Neuronal stem cell (in vitro differentiated cells): ENCODE data around the gene DRGX.

ENCODE experiments used
- DNase-seq: peaks from one replicate; pipeline ENCODE4 v3.0.0-alpha.2; 2013; ENCODE audit warnings: low spot score
- H2AFZ ChIP-seq: one replicate; pipeline ENCODE4 v1.6.1; 2013; ENCODE audit warnings: mild to moderate bottlenecking, low read length, inconsistent platforms
- H2AK5ac ChIP-seq: 2 replicates; pipeline ENCODE4 v1.6.1; 2013; ENCODE audit warnings: low read depth, mild to moderate bottlenecking, inconsistent platforms, low read length, moderate library complexity, mixed read lengths
- H2BK120ac ChIP-seq: 2 replicates; pipeline ENCODE4 v1.6.1; 2013; ENCODE audit warnings: low read depth, mild to moderate bottlenecking, inconsistent platforms, low read length, moderate library complexity, mixed read lengths
- H2BK12ac ChIP-seq: one replicate; pipeline ENCODE4 v1.6.1; 2013; ENCODE audit warnings: low read length, inconsistent platforms
- H2BK15ac ChIP-seq: 2 replicates; pipeline ENCODE4 v1.6.1; 2013; ENCODE audit warnings: mild to moderate bottlenecking, low read length, inconsistent platforms, mixed read lengths
- H2BK5ac ChIP-seq: one replicate; pipeline ENCODE4 v1.6.1; 2013; ENCODE audit warnings: inconsistent platforms, mild to moderate bottlenecking, low read length, moderate library complexity
- H3K14ac ChIP-seq: one replicate; pipeline ENCODE4 v1.6.1; 2013; ENCODE audit warnings: low read length, inconsistent platforms
- H3K18ac ChIP-seq: 2 replicates; pipeline ENCODE4 v1.6.1; 2013; ENCODE audit warnings: low read length, inconsistent platforms
- H3K23ac ChIP-seq: 2 replicates; pipeline ENCODE4 v1.6.1; 2013; ENCODE audit warnings: low read depth, mild to moderate bottlenecking, mixed read lengths, low read length, inconsistent platforms; ENCODE audit not compliant: poor library complexity
- H3K27ac ChIP-seq: replicated peaks from 3 replicates; pipeline ENCODE4 v1.5.1; 2013; ENCODE audit warnings: low read length, inconsistent platforms
- H3K27me3 ChIP-seq, 3 experiments: 2 replicates each; pipeline ENCODE4 v1.6.1; 2013; ENCODE audit warnings: low read length in 3 of 3, mild to moderate bottlenecking in 2 of 3, inconsistent platforms in 1 of 3, low read depth in 1 of 3, mixed read lengths in 1 of 3, moderate library complexity in 1 of 3; ENCODE audit not compliant: control insufficient read depth in 3 of 3, insufficient read depth in 3 of 3
- H3K36me3 ChIP-seq, 2 donors: replicated peaks in 1 of 2; 2 replicates each; pipeline ENCODE4 v1.6.1; 2013; ENCODE audit warnings: low read length in 2 of 2; ENCODE audit not compliant: control insufficient read depth in 2 of 2, insufficient read depth in 2 of 2
- H3K4ac ChIP-seq: 2 replicates; pipeline ENCODE4 v1.6.1; 2013; ENCODE audit warnings: inconsistent platforms, mild to moderate bottlenecking, low read length, moderate library complexity
- H3K4me1 ChIP-seq, 2 donors: 1 replicate in 1 of 2; 2 replicates in 1 of 2; pipeline ENCODE4 v1.6.1; 2013; ENCODE audit warnings: low read length in 2 of 2, low read depth in 1 of 2; ENCODE audit not compliant: control insufficient read depth in 2 of 2, insufficient read depth in 1 of 2
- H3K4me2 ChIP-seq: one replicate; pipeline ENCODE4 v1.6.1; 2013; ENCODE audit warnings: mild to moderate bottlenecking, low read length, inconsistent platforms; ENCODE audit not compliant: insufficient read depth, poor library complexity, severe bottlenecking
- H3K4me3 ChIP-seq, 2 donors: 2 replicates each; pipeline ENCODE4 v1.5.1; 2013; ENCODE audit warnings: low read length in 2 of 2, mild to moderate bottlenecking in 2 of 2, inconsistent platforms in 1 of 2, moderate library complexity in 1 of 2
- H3K79me1 ChIP-seq: one replicate; pipeline ENCODE4 v1.6.1; 2013; ENCODE audit warnings: low read depth, mild to moderate bottlenecking, inconsistent platforms, low read length, moderate library complexity
- H3K9ac ChIP-seq: one replicate; pipeline ENCODE4 v1.6.1; 2013; ENCODE audit warnings: mild to moderate bottlenecking, low read depth, low read length, inconsistent platforms; ENCODE audit not compliant: poor library complexity
- H3K9me3 ChIP-seq, 2 donors: replicated peaks in 1 of 2; 2 replicates each; pipeline versions ENCODE3 to v1.6.1; 2013; ENCODE audit warnings: low read length in 2 of 2, mild to moderate bottlenecking in 2 of 2, inconsistent platforms in 1 of 2, low read depth in 1 of 2, mixed read lengths in 1 of 2, moderate library complexity in 1 of 2; ENCODE audit not compliant: control insufficient read depth in 2 of 2, insufficient read depth in 1 of 2
- H4K8ac ChIP-seq: one replicate; pipeline ENCODE4 v1.6.1; 2013; ENCODE audit warnings: low read depth, mild to moderate bottlenecking, inconsistent platforms, low read length, moderate library complexity
- H4K91ac ChIP-seq: one replicate; pipeline ENCODE4 v1.6.1; 2013; ENCODE audit warnings: low read length, low read depth, mild to moderate bottlenecking, inconsistent platforms; ENCODE audit not compliant: poor library complexity
- WGBS, 2 donors: extraction: QIAGEN DNeasy Blood & Tissue Kit; methylation state at CpG; one replicate each; pipeline ENCODE4 v1.1.7; 2013; ENCODE audit warnings: missing lambda C conversion rate in 2 of 2, mixed read lengths in 1 of 2; ENCODE audit not compliant: insufficient read length in 2 of 2, insufficient replicate concordance in 1 of 2; ENCODE audit errors: extremely low coverage in 2 of 2; 5-methylcytosine and 5-hydroxymethylcytosine counted together

The DRGX gene

DNA sequence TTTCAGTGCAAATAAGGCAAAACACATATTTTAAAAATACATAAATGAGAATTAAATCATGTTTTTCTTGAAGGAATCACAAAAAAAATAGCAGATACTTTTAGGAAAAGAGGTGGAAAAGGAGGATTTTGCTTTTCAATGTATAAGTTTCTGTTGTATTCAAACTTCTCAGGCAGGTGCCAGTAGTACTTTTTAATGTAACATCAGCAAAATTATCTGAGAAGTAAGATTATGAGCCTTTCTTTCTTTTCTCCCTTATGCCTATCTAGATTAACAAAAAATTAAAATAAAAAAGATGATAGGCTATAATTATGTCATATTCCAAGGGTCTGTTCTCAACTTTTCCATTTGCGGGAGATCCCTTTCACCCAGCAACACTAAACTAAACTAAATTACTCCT lies 2.6 kb downstream of the DRGX start:
- no peak overlapping the region for H2AK5ac ChIP-seq
- H3K18ac ChIP-seq = no peak overlapping the region
- no peak overlapping the region for H3K4ac ChIP-seq
- no peaks in the 10 kb centered on the region for H3K36me3 ChIP-seq
- H3K23ac ChIP-seq = no peak overlapping the region
- H2BK12ac ChIP-seq = no peak overlapping the region
- no CpG with 5 or more reads among the region's 1 CpG for WGBS, 2 donors
- H4K91ac ChIP-seq = no peak overlapping the region
- no peak overlapping the region for H4K8ac ChIP-seq
- no peak for DNase-seq
- no peak overlapping the region for H3K4me2 ChIP-seq
- H3K9me3 ChIP-seq = no peaks in the 10 kb centered on the region
- no peak overlapping the region for H2BK15ac ChIP-seq
- H2BK120ac ChIP-seq = no peak overlapping the region
- peaks cover 0 to 5% of the 10 kb centered on the region in 2 donors for H3K4me1 ChIP-seq
- no peak overlapping the region for H3K4me3 ChIP-seq
- H3K79me1 ChIP-seq = no peaks in the 10 kb centered on the region
- no peak overlapping the region for H3K14ac ChIP-seq
- H2BK5ac ChIP-seq = no peak overlapping the region
- no peak overlapping the region for H2AFZ ChIP-seq
- H3K27me3 ChIP-seq = peaks cover 38 to 92% (median 49%) of the 10 kb centered on the region in 3 experiments
- H3K9ac ChIP-seq = no peak overlapping the region
- no peak overlapping the region for H3K27ac ChIP-seq

DNA sequence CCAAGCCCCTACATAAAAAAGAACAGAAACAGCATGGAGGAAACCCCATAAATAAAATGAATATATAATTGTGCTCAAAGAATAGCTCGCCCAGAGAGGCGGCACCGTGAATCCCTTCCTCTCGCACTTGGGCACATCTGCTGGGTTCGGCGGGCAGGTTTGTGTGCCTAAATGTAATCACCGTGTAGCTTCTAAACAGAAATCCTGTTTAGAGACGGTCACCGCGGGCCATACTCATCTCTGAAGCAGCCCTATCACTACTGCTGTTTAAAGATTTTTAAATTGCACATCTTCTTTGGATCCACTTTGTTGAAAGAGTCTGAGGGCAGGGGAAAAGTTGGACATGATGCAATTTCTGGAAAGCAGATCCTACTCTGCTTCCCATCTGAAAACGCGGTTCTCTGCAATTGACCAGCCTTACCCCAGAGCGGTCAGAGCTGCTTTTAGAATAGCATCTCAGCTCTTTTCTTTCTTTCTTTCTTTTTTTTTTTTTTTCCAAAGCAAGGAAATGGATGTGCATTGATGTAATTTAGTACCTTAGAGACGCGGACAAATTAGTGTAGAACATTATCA lies 6.4 kb downstream of the DRGX start:
- Histone ChIP-seq H2BK12ac (no peak overlapping the region), H2AFZ (no peak overlapping the region), H2BK5ac (no peak overlapping the region), H3K27ac (no peak overlapping the region), H3K4me3 (no peak overlapping the region), H2BK120ac (no peak overlapping the region), H3K36me3 (no peaks in the 10 kb centered on the region), H2BK15ac (no peak overlapping the region), H4K8ac (no peak overlapping the region), H3K27me3 (peaks cover 5 to 65% (median 10%) of the 10 kb centered on the region in 3 experiments), H3K23ac (no peak overlapping the region), H3K79me1 (no peaks in the 10 kb centered on the region), H3K14ac (no peak overlapping the region), H3K4ac (no peak overlapping the region), H3K4me1 (no peaks in the 10 kb centered on the region), H2AK5ac (no peak overlapping the region), H3K4me2 (no peak overlapping the region), H3K9me3 (no peaks in the 10 kb centered on the region), H3K9ac (no peak overlapping the region), H4K91ac (no peak overlapping the region), H3K18ac (no peak overlapping the region)
- WGBS, 2 donors = no CpG with 5 or more reads among the region's 15 CpGs
- DNase-seq = no peak

DNA sequence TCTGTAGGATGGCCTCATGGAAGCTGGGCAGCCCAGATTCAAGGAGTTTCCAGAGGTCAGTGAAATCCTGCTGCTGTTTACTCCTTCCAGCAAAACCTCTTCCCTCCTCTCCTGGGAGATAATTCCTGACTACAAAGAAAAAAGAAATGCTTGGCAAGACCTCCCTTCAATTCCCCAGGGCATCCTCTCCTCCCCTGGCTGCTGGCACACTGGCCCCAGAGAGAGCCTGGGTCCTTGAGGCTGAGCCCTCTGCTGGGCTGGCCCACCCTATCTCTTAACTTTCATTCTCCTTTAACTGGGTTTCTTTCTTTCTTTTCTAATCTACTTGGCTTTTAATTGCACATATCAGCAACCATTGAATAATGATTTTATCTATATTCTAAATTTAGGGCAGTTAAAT lies 7.7 kb downstream of the DRGX start:
- no peak overlapping the region for H3K4ac ChIP-seq
- H2BK12ac ChIP-seq = no peak overlapping the region
- no peaks in the 10 kb centered on the region for H3K79me1 ChIP-seq
- no peak overlapping the region for H3K23ac ChIP-seq
- no peak overlapping the region for H4K8ac ChIP-seq
- no peak overlapping the region for H3K4me3 ChIP-seq
- H3K27me3 ChIP-seq = peaks cover 0 to 58% (median 0%) of the 10 kb centered on the region in 3 experiments
- H4K91ac ChIP-seq = no peak overlapping the region
- no peak overlapping the region for H3K14ac ChIP-seq
- H2BK5ac ChIP-seq = no peak overlapping the region
- H3K27ac ChIP-seq = no peak overlapping the region
- no peaks in the 10 kb centered on the region for H3K9me3 ChIP-seq
- H2AK5ac ChIP-seq = no peak overlapping the region
- H3K9ac ChIP-seq = no peak overlapping the region
- H3K4me1 ChIP-seq = no peaks in the 10 kb centered on the region
- no peak overlapping the region for H2BK120ac ChIP-seq
- no peak for DNase-seq
- H2BK15ac ChIP-seq = no peak overlapping the region
- no peaks in the 10 kb centered on the region for H3K36me3 ChIP-seq
- H3K18ac ChIP-seq = no peak overlapping the region
- no peak overlapping the region for H2AFZ ChIP-seq
- no peak overlapping the region for H3K4me2 ChIP-seq

DNA sequence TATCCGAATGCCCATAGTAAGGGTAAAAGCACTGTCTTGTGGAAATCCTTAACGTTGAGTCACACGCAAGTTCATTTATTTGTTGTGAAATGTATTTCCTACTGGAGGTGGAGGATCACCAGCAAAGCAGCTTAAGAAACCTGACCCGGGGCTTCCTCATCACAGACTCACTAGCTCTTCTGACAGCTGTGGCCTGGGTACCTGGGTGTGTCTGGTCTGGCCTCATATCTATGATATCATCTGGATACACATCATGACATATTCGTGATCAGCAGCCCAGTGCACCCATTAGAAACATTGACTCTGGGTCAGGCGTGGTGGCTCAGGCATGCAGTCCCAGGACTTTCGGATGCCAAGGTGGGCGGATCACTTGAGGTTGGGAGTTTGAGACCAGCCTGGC lies 8.8 kb downstream of the DRGX start:
- Histone ChIP-seq H3K9ac (no peak overlapping the region), H4K91ac (no peak overlapping the region), H3K9me3 (no peaks in the 10 kb centered on the region), H3K79me1 (no peaks in the 10 kb centered on the region), H2AK5ac (no peak overlapping the region), H3K4me2 (no peak overlapping the region), H3K23ac (no peak overlapping the region), H4K8ac (no peak overlapping the region), H3K4me1 (no peaks in the 10 kb centered on the region), H3K18ac (no peak overlapping the region), H3K4ac (no peak overlapping the region), H2BK120ac (no peak overlapping the region), H3K14ac (no peak overlapping the region), H3K27ac (no peak overlapping the region), H2BK5ac (no peak overlapping the region), H3K4me3 (no peak overlapping the region), H2BK12ac (no peak overlapping the region), H2AFZ (no peak overlapping the region), H3K27me3 (peaks cover 0 to 53% (median 0%) of the 10 kb centered on the region in 3 experiments), H3K36me3 (no peaks in the 10 kb centered on the region), H2BK15ac (no peak overlapping the region)
- DNase-seq = no peak
- WGBS, 2 donors = no CpG with 5 or more reads among the region's 8 CpGs
